ENCODE results near the gene PPP1R15A. TPM values are rescaled to one million over a fixed set of nuclear protein-coding genes. Genes with fewer than 3 reads are reported as not detected.

PPP1R15A gene
- total and polyA plus RNA-seq, 10 donors: 18.5 to 74.2 (median 46.7) TPM

GRCh38 chr19:48866692-48867091 lies 5.5 kb upstream of the PPP1R15A start:
- Histone ChIP-seq H3K36me3 (no peaks in the 10 kb centered on the region), H3K4me1 (peaks cover 0 to 32% (median 5%) of the 10 kb centered on the region in 6 donors), H3K27me3 (replicated peaks in 1 of 7) (peaks cover 0 to 15% (median 0%) of the 10 kb centered on the region in 7 donors), H3K9me3 (no peaks in the 10 kb centered on the region), H3K4me3 (no peak overlapping the region), H3K27ac (peak overlapping the region in 3 of 8 donors; percentile 66 to 75 (median 69))
- 64 to 78% (median 71%) methylated on average over 6 of the region's 6 CpGs for WGBS, 5 donors
- TF ChIP-seq POLR2A (IDR thresholded peaks at IDR 0.05) (no peak), CTCF (IDR thresholded peaks at IDR 0.05 in 8 of 11, conservative IDR thresholded peaks at IDR 0.05 in 3 of 11) (no peak), POLR2AphosphoS5 (IDR thresholded peaks at IDR 0.05) (no peak)
- DNase-seq: no peak
- intact Hi-C loops (cut with DNase I; ENCODE audit: low total_unique reads): no loop called here

GRCh38 chr19:48867123-48867745 lies 5.0 kb upstream of the PPP1R15A start:
- peak overlapping the region in 7 of 8 donors; percentile 59 to 76 (median 66) for H3K27ac ChIP-seq
- 54 to 82% (median 72%) methylated on average over 14 of the region's 14 CpGs for WGBS, 5 donors
- intact Hi-C loops (cut with DNase I; ENCODE audit: low total_unique reads): no loop called here
- TF ChIP-seq POLR2A (IDR thresholded peaks at IDR 0.05) (no peak), POLR2AphosphoS5 (IDR thresholded peaks at IDR 0.05) (no peak), CTCF (IDR thresholded peaks at IDR 0.05 in 8 of 11, conservative IDR thresholded peaks at IDR 0.05 in 3 of 11) (no peak)
- H3K36me3 ChIP-seq: no peaks in the 10 kb centered on the region
- peaks cover 0 to 36% (median 8%) of the 10 kb centered on the region in 6 donors for H3K4me1 ChIP-seq
- H3K27me3 ChIP-seq (replicated peaks in 1 of 7): peaks cover 0 to 15% (median 0%) of the 10 kb centered on the region in 7 donors
- no peak for DNase-seq
- H3K9me3 ChIP-seq: no peaks in the 10 kb centered on the region
- H3K4me3 ChIP-seq: peak overlapping the region in 4 of 8 donors; percentile 13 to 49 (median 22)

- DNase-seq: no peak
Observed at GRCh38 chr19:48867746-48868113, 4.5 kb upstream of the PPP1R15A start.

More at GRCh38 chr19:48867746-48868113, 4.5 kb upstream of the PPP1R15A start:
- Histone ChIP-seq H3K9me3 (no peaks in the 10 kb centered on the region), H3K27me3 (replicated peaks in 1 of 7) (peaks cover 0 to 15% (median 0%) of the 10 kb centered on the region in 7 donors), H3K36me3 (no peaks in the 10 kb centered on the region), H3K4me1 (peaks cover 0 to 36% (median 8%) of the 10 kb centered on the region in 6 donors), H3K27ac (peak overlapping the region in 7 of 8 donors; percentile 59 to 76 (median 66)), H3K4me3 (peak overlapping the region in 4 of 8 donors; percentile 13 to 49 (median 22))
- no peak for TF ChIP-seq POLR2A (IDR thresholded peaks at IDR 0.05)
- no peak for TF ChIP-seq CTCF (IDR thresholded peaks at IDR 0.05 in 8 of 11, conservative IDR thresholded peaks at IDR 0.05 in 3 of 11)
- no peak for TF ChIP-seq POLR2AphosphoS5 (IDR thresholded peaks at IDR 0.05)
- intact Hi-C loops (cut with DNase I; ENCODE audit: low total_unique reads): no loop called here
- WGBS, 5 donors: 71 to 83% (median 79%) methylated on average over 7 of the region's 7 CpGs
